Activated T-helper 9 cell treated with anti-CD3 and anti-CD28 coated beads, Interleukin-2, amount 50 U/mL, for 16 hours (primary cell): ENCODE measurements around the gene PKNOX2.

Experiments
- DNase-seq: peaks from one replicate; pipeline ENCODE4 v3.0.0-alpha.2; 2020; ENCODE audit warnings: low read depth

PKNOX2 gene

DNA sequence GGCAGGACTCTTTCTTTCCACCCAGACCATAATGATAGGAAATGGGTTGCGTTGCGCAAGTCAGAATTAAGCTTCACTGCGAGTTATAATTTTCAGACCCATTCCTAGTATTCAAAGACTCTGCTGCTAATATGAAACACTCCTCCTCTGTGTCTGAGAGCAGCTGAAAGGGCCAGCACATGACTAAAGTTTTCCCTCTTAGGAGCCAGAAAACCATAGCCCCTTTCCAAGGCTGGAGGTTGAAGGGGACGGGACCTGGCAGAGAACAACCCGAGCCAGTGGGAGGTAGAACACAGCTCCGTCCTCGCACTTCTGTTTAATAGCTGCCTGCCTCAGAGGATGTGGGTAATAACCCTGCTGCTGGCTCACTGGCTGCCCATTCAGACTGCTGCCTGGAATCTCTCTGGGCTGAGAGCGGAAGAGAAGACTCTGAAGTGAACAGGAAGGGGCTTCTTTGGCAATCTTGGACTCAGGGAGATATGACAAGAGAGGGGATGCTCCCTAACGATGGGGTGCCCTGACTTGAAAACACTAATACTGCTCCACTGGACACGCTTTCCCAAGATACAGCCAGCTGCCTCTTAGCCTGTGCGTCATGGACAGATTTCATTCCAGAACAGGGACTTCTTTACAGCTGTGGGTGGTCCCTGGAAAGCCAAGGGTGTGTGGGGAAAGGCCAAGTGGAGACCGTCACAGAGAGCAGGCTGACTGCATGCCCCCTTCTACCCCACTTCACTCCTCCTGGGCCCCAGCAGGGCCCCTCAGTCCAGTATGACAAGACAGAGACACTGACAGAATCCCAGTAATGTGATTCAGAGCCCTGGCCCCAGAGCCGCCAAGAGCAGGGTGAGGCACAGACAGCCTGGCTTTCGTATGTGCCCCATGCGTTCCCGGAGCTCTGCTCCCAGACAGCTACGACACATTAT lies 174.6 kb downstream of the PKNOX2 start:
- no peak for DNase-seq

DNA sequence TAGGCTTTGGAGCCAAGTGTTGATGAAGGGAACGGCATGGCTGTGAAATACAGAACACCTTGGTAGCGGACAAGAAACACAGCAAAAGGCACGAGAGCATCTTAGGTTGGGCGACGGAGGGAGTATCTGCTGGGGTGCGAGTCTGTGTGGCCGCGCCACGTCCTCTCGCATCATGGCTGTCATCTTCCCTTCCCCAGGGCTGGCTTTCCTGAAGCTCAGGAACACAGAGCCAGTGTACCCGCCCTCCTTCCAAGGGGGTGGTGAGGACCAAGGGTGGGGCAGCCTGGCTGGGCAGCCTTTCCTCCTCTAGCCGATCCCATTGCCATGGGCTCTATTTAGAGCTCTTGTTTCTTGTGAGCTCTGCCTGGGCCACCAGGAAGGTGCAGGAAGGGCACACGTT lies 177.1 kb downstream of the PKNOX2 start:
- no peak for DNase-seq

DNA sequence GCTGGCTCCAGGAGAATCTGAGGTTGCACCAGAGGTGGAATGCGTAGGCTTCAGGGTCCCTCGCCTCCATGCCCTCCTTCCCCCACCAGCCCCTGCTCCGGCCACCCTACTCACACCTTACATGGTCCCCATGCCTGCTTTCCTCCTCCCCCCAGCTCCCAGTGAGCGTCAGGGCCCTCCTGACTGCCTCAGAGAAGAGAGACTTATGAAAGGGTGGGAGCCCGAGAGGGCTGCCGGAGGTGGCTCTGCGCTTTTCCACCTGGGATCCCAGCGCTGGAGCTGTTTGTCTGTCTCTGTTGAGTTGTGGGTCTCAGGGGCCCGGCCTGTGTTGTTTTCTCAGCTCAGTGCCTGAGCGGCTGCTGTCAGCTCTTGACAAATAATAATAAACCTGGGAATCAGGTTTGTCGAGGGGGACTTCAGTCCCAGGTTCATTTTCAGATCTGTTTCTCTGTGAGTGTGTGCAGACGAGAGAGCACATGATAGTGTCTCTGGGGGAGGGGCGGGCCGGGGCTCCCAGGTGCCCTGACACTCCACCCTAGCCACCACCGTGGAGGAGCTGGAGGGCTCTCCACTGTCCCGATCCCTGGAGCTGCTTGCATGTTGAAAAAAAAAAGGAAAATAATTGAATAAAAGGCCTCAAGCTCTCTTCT lies 177.9 kb downstream of the PKNOX2 start:
- no peak for DNase-seq

DNA sequence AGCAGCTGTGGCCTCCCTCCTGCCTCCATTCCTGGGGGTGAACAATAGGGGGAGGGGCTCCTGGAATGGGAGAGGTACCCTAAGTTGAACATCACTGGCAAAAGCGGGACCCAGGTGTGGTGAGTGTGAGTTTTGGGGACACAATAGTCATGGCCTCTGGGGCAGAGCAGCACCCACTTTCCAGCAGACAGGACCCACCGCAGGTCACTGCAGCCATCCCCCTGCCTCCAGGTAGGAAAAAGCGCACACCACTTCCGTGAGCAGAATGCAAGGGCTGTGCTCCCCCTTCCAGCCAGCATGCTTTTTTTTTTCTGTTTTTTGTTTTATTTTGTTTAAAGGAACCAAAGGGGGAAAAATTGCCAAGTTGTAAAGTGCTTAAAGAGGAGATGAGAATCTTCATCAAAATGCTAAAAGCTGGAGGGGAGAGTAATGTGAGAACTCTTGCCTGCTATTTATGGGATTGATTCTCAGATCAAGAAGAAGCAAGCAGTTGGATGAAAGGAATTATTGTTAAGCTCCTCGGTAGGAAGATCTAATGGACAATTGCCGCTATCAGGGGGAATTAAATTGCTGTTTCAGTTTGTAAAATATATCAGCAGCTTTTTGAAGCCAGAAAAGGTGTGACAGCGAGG lies 178.7 kb downstream of the PKNOX2 start:
- no peak for DNase-seq

DNA sequence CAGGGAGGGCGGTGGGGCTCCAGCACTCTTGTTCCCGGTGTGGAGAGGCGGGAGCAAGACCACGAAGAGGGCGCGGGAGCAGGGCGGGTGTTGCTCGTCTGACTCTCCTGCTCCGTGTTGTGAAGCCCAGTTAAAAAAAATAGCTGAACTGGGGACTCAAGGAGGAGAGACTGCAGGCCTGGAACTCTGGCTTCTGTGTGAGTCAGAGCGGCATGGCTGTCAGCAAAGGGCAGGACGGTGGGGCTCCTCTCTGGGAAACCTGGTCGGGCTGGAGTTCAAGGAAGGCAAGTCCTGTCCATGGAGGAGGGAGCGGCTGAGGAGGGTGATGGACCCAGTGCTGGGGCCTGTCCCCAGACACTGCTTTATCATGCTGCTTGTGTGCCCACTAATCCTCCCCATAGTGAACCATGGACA lies 179.2 kb downstream of the PKNOX2 start:
- DNase-seq = no peak

DNA sequence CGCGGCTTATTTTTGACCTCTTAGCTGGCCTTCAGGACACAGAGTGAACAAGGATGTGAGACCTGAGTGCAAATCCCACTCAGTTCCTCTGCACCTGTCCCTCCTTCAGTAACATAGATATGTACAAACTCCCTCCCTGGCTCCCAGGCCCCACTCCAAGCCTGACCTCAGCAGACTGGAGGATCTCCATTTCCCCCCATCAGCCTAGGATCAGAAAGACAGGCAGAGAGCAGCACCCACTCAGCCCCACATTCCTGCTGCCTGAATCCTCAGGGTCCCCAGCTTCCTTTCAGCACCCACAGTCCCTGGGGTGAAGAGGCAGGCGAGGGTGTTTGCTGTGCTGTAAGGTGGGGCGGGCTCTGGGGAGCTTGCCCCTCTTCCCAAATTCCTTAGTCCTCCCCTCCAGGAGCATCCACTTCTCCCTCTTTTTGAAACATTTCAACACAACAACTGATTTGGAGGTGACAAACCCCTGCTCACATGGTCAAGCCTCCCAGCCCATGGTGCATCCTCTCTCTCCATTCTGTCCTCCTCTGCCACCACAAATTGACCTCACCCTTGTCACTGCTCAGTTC lies 180.4 kb downstream of the PKNOX2 start:
- no peak for DNase-seq

DNA sequence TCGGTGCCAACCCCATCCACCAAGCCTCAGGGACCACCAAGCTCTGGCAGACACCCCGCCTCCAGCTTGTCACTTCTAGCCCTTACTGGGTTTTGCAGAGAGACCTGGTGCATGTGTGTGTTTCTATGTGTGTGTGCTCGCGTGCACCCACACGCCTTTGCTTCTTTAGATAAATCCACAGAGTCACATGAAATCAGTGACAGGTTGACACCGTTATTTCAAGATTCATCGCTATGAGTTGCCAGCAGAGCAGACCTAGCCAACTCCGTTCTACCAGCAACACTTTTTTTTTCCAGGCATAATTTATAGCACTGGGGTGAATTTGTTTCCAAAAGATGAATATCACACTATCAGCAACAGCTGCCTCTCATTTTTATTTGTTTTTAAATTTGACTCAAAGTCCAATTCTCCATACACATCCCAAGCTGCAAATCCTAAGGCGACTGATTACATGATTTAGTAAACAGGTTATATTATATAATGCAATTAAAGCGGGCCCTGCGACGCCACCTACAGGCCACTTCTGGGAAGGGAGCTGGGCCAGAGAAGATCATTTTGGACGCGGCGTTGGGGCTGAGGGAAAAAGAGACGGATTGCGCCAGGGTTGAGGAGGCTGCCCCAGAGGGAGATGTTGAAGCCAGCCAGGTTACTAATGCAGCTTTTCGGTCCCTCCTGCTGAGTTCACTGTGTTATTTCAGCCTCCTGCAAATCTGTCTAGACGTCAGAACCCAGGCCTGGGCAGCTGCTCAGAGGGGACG lies 181.0 kb downstream of the PKNOX2 start:
- DNase-seq = no peak

DNA sequence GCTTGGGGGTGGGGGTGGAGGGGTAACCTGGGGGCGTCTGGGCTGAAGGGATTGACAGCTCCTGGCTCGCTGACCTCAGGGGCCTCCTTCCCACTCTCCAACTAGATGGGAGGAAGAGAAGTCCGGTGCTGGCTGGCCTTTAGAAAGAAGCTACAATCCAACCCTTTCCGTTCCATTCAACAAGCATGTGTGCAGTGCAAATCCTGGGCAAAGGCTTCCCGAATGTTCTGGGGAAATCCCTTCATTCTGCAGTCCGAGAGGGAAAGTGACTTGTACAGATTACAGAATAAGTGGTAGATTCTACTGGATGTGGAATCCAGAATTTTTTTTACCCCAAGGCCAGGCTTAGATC lies 181.6 kb downstream of the PKNOX2 start:
- DNase-seq = no peak

DNA sequence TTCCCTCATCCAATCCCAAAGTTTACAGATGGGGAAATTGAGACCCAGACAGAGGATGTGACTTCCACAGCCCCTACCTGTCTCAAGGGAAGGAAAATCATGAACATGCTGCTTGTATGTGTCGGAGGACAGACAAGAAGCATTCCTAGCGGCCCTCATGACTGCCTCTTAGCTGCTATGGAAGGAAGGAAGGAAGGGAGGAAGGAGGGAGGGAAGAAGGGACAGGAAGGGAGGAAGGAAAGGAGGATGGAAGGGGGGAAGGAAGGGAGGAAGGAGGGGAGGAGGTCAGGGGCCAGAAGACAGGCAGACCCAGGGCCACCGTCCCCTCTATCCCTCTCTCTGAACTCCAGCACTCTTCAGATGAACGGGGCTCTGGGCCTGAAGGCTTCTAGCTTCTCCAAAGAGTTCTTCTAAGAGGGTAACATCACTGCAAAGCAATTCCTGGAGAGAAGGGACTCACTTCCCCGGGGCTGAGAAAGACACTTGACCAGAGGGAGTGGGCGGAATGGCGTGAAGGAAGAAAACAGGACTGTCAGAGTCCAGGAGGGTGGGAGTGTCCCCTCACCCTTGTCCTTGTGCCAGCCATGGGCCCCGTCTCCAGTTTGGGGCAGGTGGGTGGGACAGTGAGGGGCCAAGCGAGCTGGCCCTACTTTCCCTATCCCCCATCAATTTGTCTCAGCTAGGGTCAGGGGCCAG lies 182.2 kb downstream of the PKNOX2 start:
- no peak for DNase-seq

DNA sequence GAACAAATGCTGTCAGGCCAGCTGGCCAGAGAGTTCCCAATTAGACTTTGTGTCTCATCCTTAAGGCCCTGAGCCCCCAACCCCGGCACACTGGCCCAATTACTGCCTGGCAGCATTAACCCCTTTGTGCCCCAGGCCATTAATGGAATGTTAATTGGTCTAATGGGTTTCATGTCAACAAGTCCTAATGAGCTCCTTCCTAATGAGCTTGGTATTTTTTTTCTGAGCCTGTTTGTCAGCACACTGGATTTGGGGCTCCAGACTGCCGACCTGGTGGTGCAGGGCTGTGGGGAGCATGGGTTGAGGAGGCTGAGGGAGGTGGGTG lies 182.7 kb downstream of the PKNOX2 start:
- no peak for DNase-seq

DNA sequence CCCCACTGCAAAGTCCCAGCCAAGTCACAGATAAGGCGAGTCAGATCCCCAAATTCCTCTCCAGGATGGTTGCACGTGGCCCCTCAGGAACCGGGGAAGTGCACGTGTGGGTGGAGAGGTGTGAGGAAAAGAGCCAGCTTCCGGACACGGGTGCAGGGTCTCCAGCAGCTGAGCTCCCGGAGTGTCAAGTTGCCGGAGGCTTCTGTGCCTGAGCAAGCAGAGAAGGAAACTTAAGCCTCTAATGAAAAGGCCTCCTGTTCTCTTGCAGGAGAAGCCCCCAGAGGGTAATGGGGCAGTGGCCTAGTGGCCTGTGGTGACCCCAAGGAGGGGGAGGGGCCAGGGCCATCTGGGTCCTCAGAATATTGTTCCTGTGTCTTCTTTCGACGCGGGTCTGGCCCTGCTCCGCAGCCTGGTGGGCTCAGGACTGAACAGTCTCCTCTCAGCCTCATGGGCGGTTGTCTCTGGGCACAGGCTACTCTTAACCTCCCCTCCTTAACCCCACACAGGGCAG lies 183.6 kb downstream of the PKNOX2 start:
- DNase-seq = no peak

DNA sequence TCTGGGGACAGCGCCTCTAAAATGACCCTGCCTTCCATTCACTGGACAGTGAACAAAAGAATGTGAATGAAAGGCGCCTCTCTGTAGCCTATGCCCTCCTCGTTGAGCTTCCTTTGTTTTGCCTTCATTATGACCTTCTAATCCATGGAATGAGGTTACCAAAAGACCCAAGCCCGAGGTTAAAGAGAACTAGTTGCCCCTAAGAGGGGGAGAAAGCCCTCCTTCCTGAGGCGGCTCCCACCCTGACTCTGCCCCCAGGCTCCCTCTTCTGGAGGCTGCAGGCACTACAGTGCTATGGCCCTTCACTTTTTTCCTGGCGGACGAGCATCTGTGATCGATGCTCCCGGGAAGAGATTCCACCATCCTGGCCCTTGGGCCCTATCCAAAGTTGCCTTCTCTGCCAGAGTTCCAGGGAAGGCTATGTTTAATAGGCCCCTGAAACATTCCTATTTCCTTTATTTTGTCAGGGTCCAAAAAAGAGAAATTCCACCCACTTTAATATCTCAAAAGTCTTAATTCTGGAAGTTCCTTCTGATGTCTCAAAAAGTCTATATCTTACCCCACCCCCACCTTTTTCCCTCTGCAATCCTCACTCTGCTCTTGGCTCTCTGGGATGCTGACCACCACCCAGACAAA lies 184.2 kb downstream of the PKNOX2 start:
- DNase-seq = no peak

DNA sequence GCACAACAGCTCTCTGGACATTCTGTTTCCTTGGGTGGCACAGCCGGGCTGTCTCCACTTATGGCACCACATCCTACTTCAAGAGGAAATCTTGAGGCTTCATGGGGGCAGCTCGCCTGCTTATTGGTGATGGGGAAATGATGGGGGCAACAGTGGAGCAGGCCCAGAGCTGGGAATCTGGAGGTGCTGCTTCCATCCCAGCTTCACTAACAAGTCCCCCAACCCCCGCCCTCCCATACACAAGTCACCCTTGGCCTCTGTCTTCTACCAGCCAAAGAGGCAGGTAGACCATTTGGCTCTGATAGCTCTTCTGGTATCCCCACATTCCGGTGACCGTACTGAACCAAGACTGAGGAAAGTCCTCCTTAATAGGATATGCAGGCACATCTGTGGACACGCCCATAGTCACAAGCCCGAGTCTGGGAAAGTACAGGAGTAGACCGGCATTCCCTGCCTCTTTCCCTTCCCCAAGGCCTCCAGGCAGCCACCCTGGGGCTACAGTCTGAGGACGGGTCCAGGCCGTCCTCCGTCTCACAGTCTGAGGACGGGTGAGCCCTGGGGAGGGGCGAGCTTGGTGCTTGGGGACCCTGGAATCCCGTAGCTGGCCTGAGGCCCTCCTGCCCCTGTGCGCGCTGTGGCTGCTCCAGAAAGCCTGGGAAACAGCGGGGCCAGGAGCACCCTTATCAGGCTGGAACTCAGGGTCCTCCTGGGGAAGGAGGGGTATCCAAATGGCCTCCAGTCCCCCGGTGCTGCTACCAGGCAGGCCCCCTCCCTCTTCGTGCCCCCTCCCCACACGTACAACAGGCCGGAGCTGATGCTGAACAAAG lies 185.9 kb downstream of the PKNOX2 start:
- no peak for DNase-seq

DNA sequence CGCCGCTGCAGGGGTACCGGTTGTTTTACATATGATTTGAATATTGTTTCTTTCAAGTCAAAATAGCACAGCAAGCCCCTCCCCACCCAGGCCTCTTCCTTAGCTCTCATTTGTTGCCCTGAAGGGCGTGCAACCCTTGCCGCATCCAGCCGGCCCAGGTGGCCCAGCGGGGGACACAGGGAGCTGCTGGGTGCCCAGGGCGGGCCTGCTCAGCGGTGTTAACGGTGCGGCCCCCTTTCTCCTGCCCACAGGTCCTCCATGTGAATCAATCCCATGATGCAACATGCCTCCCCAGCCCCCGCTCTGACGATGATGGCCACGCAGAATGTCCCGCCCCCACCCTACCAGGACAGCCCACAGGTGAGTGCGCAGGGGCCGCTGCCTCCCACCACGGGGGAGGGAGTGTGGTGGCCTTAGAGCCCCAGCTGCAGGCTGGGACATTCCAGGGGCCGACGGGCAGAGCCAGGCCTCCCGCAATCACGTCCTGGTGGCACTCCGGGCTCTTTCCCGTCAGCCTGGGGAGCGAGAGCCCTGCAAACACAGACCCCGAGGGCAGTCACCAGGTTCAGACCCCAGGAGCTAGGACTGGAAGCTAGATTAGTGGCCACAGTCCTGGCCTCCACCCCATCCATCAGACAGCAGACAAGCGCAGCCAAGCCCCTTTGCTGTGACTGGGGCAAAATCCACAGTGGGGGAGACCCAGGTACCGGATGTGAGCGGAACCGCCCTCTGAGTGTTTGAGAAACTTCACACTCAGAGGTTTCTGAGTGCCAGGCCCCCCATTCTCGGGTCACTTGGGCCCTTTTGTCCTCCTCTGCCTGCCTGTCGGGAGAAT lies 186.7 kb downstream of the PKNOX2 start:
- DNase-seq = no peak

DNA sequence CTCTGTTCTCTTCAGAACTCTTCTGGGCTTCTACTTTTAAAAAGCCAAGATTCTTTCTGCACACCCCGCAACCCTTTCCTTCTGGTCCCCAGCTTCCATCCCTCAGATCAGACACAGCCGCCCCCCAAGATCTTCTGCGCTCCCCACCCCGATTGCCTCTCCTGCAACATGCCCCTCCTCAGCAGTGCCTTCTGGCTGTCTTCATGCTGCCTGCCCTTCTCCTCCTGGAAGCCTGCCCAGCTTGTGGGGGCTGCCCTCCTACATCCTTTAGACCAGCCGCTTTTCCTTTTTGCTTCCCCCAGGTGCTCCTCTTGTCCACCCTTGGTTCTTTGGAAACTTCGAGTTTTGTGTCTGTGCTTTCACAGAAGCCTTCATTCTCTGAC lies 187.3 kb downstream of the PKNOX2 start:
- DNase-seq = no peak

DNA sequence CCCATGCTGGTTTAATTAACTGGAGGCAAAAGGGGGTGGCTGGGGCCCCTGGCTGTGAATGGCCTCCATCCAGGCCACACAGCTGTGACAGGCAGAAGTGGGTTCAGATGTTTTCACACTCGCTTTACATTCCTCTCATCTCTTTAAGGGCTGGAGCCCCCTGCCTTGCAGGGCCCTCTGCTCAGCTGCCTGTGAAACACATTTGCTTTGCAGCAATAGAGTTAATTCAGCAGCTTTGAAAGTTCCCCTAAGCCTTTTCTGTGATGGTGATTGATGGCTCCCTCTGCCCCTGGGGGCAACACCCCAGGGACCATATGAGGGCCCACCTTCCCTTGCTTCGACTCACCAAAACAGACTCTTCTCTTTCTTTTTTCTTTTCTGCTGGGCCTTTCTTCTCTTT lies 192.2 kb downstream of the PKNOX2 start:
- no peak for DNase-seq

DNA sequence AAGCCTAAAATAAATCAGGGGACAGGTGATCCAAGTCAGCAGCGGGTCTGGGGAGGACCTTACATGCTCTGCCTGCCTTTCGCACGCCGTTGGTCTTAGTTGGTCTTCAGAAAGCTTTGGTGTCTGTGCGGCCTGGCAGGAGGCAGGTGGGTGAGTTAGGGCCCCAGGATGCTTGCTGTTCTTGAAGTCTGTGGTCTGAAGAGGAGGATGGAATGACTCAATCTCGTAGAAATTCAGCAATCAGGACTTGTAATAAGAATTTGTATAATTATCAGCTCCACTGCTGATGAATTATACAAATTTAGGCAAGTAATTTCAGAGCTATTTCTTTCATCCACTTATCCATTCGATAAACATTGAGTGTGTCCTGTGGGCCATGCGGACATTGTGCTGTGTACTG lies 193.0 kb downstream of the PKNOX2 start:
- no peak for DNase-seq

DNA sequence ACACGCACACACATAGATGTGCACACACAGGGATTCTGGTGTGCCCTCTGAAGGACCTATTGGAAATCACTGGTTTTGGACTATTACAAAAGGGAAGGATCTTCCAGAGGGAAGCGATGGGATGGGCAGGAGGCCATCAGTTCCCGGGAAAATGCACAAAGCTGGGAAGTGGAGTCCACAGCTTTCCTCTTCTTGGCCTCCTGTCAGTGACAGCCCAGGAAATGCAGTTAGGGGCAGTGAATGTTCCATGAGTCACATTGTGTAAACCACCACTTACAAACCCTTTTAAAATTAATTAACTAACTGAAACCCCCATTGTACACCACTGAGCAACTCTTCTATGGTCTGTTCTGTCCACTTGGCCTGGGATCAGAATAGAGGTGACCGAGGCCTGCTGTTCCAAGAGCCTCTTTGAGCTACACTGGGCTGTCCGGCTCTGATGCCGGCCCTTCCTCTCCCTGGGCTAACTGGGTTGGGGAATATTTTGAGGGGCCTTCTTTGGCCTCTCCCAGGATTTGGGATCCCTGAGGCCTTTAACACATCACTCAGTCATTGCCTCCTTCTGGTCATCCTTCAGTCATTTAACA lies 193.8 kb downstream of the PKNOX2 start:
- no peak for DNase-seq

DNA sequence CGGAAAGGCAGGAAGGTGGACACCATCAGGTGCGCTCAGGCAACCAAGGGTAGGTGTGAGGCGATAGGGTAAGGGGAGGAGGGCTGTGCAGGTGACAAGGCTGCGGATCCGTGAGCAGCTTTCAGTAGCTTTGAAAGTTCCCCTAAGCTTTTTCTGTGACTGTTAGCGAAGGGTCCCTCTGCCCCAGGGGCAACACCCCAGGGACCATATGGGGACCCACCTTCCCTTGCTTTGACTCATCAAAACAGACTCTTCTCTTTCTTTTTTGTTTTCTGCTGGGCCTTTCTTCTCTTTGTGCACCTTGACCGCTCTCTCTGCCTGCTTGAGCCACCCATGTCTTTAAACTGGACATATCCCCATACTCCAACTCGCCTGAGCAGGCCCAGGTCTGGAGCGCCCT lies 194.6 kb downstream of the PKNOX2 start:
- DNase-seq = no peak
